IPS-18a (cell line): Measurements from ENCODE around the gene MEGF6.

Experiments used
- H3K27ac ChIP-seq: one replicate; pipeline ENCODE4 v1.5.1; 2013; ENCODE audit warnings: low read length
- H3K27me3 ChIP-seq: one replicate; pipeline ENCODE4 v1.6.1; 2013; ENCODE audit warnings: mild to moderate bottlenecking, low read length; ENCODE audit not compliant: control insufficient read depth, insufficient read depth
- H3K36me3 ChIP-seq: one replicate; pipeline ENCODE4 v1.6.1; 2013; ENCODE audit warnings: low read depth, low read length; ENCODE audit not compliant: control insufficient read depth
- H3K4me1 ChIP-seq: one replicate; pipeline ENCODE4 v1.6.1; 2013; ENCODE audit warnings: low read depth, low read length; ENCODE audit not compliant: control insufficient read depth
- H3K4me3 ChIP-seq: one replicate; pipeline ENCODE4 v1.5.1; 2013; ENCODE audit warnings: low read length
- H3K9ac ChIP-seq: one replicate; pipeline ENCODE4 v1.6.1; 2013; ENCODE audit warnings: mild to moderate bottlenecking, low read length, moderate library complexity
- H3K9me3 ChIP-seq: one replicate; pipeline ENCODE4 v1.6.1; 2013; ENCODE audit warnings: low read depth, low read length; ENCODE audit not compliant: control insufficient read depth

Gene MEGF6

DNA sequence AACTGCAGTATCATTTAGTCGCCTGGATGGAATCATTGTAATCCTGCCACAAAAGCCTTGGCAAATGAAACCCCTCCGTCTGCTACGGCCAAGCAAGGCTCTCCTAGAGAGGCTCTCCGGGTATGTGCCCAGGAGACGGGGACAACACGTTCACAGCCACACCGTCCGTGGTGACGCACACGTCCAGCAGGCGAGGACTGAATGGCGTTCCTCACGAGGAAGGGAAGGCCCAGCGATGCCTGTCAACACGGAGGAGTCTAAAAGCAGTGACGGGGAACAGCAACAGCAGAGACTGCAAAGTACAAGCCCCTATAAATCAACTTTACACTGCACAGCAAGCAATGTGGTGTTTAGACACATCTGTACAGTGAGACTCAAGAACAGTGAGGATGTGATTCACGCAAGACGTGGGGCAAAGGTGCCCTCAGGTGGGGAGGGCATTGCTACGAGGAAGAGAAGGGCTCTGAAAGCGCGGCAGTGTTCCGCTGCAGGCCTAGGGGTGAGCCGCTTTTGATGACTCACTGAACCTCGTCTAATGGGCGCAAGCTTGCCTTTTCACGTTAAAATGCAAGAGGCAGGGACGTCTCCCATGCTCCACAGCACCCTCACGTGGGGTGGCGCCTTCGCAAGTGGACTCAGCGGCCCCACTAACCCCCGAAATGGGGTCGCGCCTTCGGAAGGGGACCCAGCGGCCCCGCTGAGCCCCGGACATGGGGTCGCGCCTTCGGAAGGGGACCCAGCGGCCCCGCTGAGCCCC lies 31.8 kb upstream of the MEGF6 start:
- Histone ChIP-seq H3K36me3 (peaks cover 13% of the 10 kb centered on the region), H3K27me3 (no peaks in the 10 kb centered on the region), H3K4me3 (no peak overlapping the region), H3K27ac (no peak overlapping the region), H3K9ac (no peak overlapping the region), H3K4me1 (no peaks in the 10 kb centered on the region), H3K9me3 (no peaks in the 10 kb centered on the region)

DNA sequence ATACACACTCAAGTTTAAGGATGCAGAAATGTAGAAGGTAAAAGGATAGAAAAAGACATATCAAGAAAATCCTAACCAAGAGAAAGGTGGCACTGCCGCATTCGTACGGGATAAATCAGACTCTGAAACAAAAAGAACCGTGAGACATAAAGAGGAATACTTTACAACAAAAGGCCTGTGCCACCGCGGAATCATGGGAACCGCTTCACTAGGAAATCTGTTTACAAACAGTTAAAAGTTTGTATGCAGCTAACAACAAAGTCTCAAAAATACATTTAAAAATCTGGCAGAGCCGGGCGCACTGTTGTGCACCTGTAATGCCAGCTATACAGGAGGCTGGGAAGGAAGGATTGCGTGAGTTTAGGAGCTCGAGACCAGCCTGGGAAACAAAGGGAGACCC lies 30.5 kb upstream of the MEGF6 start:
- Histone ChIP-seq H3K9ac (no peak overlapping the region), H3K27me3 (no peaks in the 10 kb centered on the region), H3K4me3 (no peak overlapping the region), H3K27ac (no peak overlapping the region), H3K9me3 (no peaks in the 10 kb centered on the region), H3K36me3 (peaks cover 10% of the 10 kb centered on the region), H3K4me1 (no peaks in the 10 kb centered on the region)

DNA sequence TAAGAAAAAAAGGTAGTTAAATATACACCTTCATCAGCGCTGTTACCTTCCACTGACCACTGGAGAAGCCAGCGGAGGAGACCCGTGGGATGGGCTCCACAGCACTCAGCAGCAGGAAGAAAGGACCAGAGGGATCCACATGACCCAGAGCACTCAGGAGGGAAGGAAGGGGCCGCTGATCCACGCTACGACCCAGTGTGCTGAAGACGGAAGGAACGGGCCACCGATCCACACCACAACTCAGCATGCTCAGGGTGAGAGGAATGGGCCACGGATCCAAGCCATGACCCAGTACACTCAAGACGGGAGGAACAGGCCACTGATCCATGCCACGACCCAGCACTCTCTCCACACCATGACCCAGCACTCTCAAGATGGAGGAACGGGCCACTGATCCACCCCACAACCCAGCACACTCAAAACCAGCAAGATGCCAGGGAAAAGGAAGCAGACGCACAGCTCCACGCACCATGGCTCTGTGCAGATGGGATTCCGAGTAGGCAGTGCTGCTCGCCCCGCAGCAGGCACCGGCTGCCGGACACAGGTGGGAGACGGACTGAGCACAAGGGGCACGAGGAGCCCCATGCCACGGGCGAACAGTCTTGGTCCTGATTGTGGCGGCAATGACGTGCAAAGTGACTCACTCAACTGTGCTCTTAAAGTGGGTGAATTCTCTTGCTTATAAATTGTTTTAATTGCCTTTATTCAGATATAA lies 29.9 kb upstream of the MEGF6 start:
- Histone ChIP-seq H3K27ac (no peak overlapping the region), H3K9me3 (no peaks in the 10 kb centered on the region), H3K36me3 (peaks cover 5% of the 10 kb centered on the region), H3K4me3 (no peak overlapping the region), H3K27me3 (no peaks in the 10 kb centered on the region), H3K4me1 (no peaks in the 10 kb centered on the region), H3K9ac (no peak overlapping the region)

DNA sequence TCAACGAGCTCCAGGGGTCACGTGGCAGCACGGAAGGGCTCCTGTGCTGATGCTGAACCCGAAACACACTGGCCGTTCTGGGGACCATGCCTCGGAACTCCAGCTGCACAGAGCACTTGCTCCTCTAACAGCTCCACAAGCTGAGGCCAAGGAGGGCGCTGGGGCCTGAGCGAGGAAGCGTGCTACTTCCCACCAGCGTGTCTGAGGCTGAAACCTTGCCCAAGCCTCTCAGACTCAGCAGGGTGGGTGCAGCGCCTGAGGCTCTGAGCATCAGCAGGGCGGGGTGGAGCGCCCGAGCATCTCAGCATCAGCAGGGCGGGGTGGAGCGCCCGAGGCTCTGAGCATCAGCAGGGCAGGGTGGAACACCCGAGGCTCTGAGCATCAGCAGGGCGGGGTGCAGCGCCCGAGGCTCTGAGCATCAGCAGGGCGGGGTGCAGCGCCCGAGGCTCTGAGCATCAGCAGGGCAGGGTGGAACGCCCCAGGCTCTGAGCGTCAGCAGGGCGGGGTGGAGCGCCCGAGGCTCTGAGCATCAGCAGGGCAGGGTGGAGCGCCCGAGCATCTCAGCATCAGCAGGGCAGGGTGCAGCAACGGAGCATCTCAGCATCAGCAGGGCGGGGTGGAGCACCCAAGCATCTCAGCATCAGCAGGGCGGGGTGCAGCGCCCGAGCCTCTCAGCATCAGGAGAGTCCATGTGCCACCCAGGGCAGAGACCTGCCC lies 29.0 kb upstream of the MEGF6 start:
- no peak overlapping the region for H3K27ac ChIP-seq
- no peaks in the 10 kb centered on the region for H3K27me3 ChIP-seq
- no peaks in the 10 kb centered on the region for H3K9me3 ChIP-seq
- H3K4me1 ChIP-seq: no peaks in the 10 kb centered on the region
- H3K9ac ChIP-seq: no peak overlapping the region
- no peak overlapping the region for H3K4me3 ChIP-seq
- peaks cover 11% of the 10 kb centered on the region for H3K36me3 ChIP-seq

DNA sequence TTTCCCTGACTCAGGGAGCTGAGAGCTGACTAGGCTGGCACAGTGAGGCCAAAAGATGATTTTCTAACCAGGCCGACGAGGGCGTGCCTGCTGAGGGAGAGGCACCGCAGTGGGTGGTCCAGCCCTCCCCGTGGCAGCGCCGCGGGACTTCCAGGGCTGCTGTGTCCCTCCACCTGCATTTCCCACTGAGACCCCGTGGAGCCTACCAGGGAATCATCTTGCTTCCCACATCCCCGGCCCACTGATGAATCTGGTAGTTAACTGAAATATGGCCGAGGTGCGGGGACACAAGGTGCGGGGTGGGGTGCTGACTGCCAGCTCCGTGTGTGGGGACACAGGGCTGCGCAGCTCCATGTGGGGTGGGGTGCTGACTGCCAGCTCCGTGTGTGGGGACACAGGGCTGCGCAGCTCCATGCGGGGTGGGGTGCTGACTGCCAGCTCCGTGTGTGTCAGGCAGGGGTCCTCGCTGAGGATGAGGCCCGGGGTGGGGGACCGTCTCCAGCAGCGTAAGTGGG lies 28.1 kb upstream of the MEGF6 start:
- no peaks in the 10 kb centered on the region for H3K27me3 ChIP-seq
- H3K9ac ChIP-seq: no peak overlapping the region
- H3K4me1 ChIP-seq: no peaks in the 10 kb centered on the region
- no peaks in the 10 kb centered on the region for H3K9me3 ChIP-seq
- H3K36me3 ChIP-seq: peaks cover 12% of the 10 kb centered on the region
- H3K27ac ChIP-seq: no peak overlapping the region
- H3K4me3 ChIP-seq: no peak overlapping the region

DNA sequence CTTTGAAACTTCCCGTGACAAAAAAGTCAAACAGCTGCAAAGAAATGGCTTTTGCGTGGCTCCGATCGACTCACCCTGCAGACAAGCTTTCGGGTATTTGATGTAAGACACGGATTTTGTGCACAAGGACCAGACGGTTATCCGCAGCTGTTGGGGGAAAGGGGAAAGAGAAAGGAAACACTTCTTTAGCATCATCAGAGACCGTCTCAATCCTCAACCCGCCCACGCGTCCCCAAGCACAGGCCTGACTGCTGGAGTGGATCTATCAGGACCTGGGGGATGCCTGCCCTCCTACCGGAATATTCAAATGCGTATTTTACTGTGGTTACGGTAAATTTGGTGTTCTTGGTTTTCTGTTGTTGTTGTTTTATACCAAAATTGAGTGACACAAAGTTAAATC lies 27.4 kb upstream of the MEGF6 start:
- no peak overlapping the region for H3K9ac ChIP-seq
- H3K36me3 ChIP-seq: peaks cover 12% of the 10 kb centered on the region
- no peak overlapping the region for H3K4me3 ChIP-seq
- no peaks in the 10 kb centered on the region for H3K27me3 ChIP-seq
- H3K9me3 ChIP-seq: no peaks in the 10 kb centered on the region
- no peaks in the 10 kb centered on the region for H3K4me1 ChIP-seq
- no peak overlapping the region for H3K27ac ChIP-seq

DNA sequence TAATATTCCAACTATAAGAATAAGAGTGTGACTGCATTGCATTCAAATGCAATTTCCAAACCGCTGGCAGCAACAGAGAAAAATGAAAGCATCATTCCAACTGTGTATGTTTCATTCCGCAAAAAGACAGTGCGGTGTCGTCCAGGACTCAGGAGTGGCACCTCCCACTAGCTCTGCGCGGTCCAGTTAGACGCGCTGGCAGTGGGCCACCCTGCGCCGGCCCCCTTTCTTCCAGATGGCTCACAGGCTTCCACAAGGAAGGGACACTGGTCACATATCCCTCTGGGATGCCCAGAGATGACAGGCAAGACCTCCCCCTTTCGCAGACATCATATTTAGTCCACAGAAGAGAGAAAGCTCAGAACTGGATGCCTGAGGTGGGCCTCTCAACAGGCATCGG lies 26.7 kb upstream of the MEGF6 start:
- Histone ChIP-seq H3K27ac (no peak overlapping the region), H3K9me3 (no peaks in the 10 kb centered on the region), H3K27me3 (no peaks in the 10 kb centered on the region), H3K36me3 (peaks cover 12% of the 10 kb centered on the region), H3K9ac (no peak overlapping the region), H3K4me3 (no peak overlapping the region), H3K4me1 (no peaks in the 10 kb centered on the region)

DNA sequence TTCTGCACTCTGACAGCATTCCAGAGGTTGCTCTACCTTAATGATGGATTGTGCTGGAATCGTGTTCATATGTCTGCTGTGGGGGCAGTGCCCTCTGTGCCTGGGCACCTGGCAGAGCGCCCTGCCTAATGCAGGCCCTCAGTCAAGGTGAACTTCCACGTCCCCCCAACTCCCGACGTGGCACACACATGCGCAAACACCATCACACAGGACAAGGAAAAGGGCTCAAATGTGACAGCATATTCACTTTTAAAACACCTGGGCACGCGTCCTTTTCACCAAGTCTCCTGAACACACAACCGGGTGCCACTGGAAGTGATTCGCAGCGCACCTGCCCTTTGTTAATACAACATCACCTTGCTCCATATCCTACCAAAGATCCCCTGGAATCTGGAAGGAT lies 25.2 kb upstream of the MEGF6 start:
- H3K27me3 ChIP-seq: no peaks in the 10 kb centered on the region
- peaks cover 12% of the 10 kb centered on the region for H3K36me3 ChIP-seq
- no peaks in the 10 kb centered on the region for H3K9me3 ChIP-seq
- peaks cover 3% of the 10 kb centered on the region for H3K4me1 ChIP-seq
- no peak overlapping the region for H3K27ac ChIP-seq
- no peak overlapping the region for H3K4me3 ChIP-seq
- no peak overlapping the region for H3K9ac ChIP-seq

DNA sequence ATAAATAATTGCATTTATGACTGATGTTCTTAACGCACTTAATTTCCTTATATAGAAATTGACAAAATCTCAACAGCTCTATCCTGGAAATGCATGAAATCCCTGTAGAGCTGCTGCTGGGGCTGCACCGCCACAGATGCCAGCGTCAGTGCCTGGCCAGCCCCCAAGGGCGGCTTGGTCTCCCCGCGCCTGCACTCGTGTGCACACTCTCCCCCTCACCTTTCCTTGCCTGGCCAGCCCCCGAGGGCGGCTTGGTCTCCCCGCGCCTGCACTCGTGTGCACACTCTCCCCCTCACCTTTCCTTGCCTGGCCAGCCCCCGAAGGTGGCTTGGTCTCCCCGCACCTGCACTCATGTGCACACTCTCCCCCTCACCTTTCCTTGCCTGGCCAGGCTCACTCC lies 24.8 kb upstream of the MEGF6 start:
- H3K36me3 ChIP-seq: peaks cover 12% of the 10 kb centered on the region
- H3K27me3 ChIP-seq: no peaks in the 10 kb centered on the region
- no peak overlapping the region for H3K27ac ChIP-seq
- H3K4me3 ChIP-seq: no peak overlapping the region
- peaks cover 3% of the 10 kb centered on the region for H3K4me1 ChIP-seq
- H3K9ac ChIP-seq: no peak overlapping the region
- H3K9me3 ChIP-seq: no peaks in the 10 kb centered on the region

DNA sequence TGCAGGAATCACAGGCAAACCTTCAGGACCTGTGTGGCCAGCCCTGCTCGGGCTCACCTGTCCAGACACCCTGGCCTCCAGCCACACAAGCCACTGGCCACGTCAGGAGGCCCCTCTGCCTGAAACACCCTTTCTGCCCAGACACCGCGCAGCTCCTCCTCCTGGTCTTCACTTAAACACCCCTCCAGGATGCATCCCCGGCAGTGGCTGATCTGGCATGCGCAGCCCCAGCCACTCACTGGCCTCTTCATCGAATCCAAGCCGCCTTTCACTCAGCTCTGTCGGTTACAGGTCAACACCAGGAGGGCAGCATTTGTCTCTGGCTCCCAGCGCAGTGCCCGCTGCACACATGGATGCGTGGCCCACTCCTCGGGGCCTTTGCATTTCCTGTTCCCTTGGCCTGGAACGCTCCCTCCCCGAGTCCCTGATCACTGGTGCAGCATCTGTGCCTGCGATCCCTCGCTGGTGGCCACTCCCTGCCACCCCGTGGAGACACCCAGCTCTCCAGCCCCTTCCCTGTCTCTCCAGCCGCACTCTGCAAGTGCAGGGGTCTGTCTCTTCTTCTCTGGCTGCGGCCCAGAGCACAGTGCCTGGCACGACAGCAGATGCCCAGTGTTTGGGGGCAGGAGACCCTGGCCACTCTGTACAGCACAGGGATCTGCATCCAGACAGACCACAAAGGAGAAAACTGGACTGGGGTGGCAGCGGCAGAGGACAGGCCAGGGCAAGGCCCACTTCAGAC lies 22.9 kb upstream of the MEGF6 start:
- H3K36me3 ChIP-seq: peaks cover 21% of the 10 kb centered on the region
- H3K27me3 ChIP-seq: no peaks in the 10 kb centered on the region
- H3K4me1 ChIP-seq: peaks cover 3% of the 10 kb centered on the region
- H3K4me3 ChIP-seq: no peak overlapping the region
- H3K9me3 ChIP-seq: no peaks in the 10 kb centered on the region
- H3K9ac ChIP-seq: no peak overlapping the region
- H3K27ac ChIP-seq: no peak overlapping the region
